ENCODE measurements around the gene WSCD2. TPM values are rescaled to one million over a fixed set of nuclear protein-coding genes. Genes with fewer than 3 reads are reported as not detected.
A peak's percentile ranks its signal among the peaks of the same experiment; 100 is the strongest.

Gene WSCD2
- total and polyA plus RNA-seq, 2 of the 4 experiments (the other 2 are of a cell fraction) = not detected

- H3K9me3 ChIP-seq (ENCODE audit: control insufficient read depth, insufficient read depth, low read length) = no peaks in the 10 kb centered on the region
- no peak overlapping the region for H2BK5ac ChIP-seq (ENCODE audit: low read depth, low read length, poor library complexity, severe bottlenecking)
- CTCF ChIA-PET = no interaction called here
- in situ Hi-C loops (cut with MboI; ENCODE audit: low sequenced_read_pairs) = no loop called here
- ATAC-seq (ENCODE audit: low read depth) = no peak
- no peaks in the 10 kb centered on the region for H4K20me1 ChIP-seq (ENCODE audit: insufficient read depth, low read length)
- H2AFZ ChIP-seq (replicated peaks; ENCODE audit: low read length, poor library complexity) = no peak overlapping the region
- intact Hi-C loops (cut with micrococcal nuclease) = no loop called here
- no peak overlapping the region for H3K27ac ChIP-seq (ENCODE audit: insufficient read depth, low read length)
- H3K4me1 ChIP-seq (ENCODE audit: control insufficient read depth, insufficient read depth, low read length) = no peaks in the 10 kb centered on the region
- no peak overlapping the region for H3K4ac ChIP-seq (ENCODE audit: low read depth, low read length)
- BruUV-seq (replicated peaks) = no TSS peak
- no peak overlapping the region for H2BK15ac ChIP-seq (ENCODE audit: low read depth, low read length)
- no peak overlapping the region for H3K56ac ChIP-seq (ENCODE audit: extremely low read depth, insufficient read depth, low read length)
- H2AK9ac ChIP-seq (replicated peaks; ENCODE audit: low read depth, low read length, poor library complexity) = no peak overlapping the region
- POLR2A ChIA-PET (ENCODE audit: unreplicated experiment) = no interaction called here
- no peak overlapping the region for H3K9ac ChIP-seq (ENCODE audit: low read depth, low read length)
- H3K36me3 ChIP-seq (ENCODE audit: control insufficient read depth, insufficient read depth, low read length) = no peaks in the 10 kb centered on the region
- no peak for DNase-seq
- no peak overlapping the region for H3K4me3 ChIP-seq (ENCODE audit: insufficient read depth, low read depth, low read length)
- no peak overlapping the region for H4K5ac ChIP-seq (ENCODE audit: low read depth, low read length)
- dilution Hi-C loops (cut with HindIII; ENCODE audit: low sequenced_read_pairs, unreplicated experiment) = no loop called here
- H3K18ac ChIP-seq (ENCODE audit: low read depth, low read length) = no peak overlapping the region
- H4K91ac ChIP-seq (ENCODE audit: insufficient read depth, low read depth, low read length) = no peak overlapping the region
- no peak overlapping the region for H3K14ac ChIP-seq (replicated peaks; ENCODE audit: low read depth, low read length)
- no peak overlapping the region for H3K4me2 ChIP-seq (ENCODE audit: low read depth, low read length)
- no peak overlapping the region for H2BK20ac ChIP-seq (ENCODE audit: low read depth, low read length)
- TF ChIP-seq MAFK (IDR thresholded peaks at IDR 0.05; ENCODE audit: low read depth, low read length) (peak; percentile 78), POLR2A (IDR thresholded peaks at IDR 0.05; ENCODE audit: low read depth, low read length) (no peak)
- H3K79me1 ChIP-seq (ENCODE audit: low read depth in 1 of 2, low read length in 2 of 2) = no peaks in the 10 kb centered on the region
- H2AK5ac ChIP-seq (ENCODE audit: low read depth, low read length) = no peak overlapping the region
- no peak overlapping the region for H3K23ac ChIP-seq (ENCODE audit: low read depth, low read length)
- H3K9me1 ChIP-seq (ENCODE audit: insufficient read depth, low read length) = no peaks in the 10 kb centered on the region
- H4K8ac ChIP-seq (ENCODE audit: low read depth in 2 of 2, low read length in 2 of 2) = no peak overlapping the region
- H2BK120ac ChIP-seq (ENCODE audit: low read depth, low read length) = no peak overlapping the region
- no CpG with 5 or more reads among the region's 2 CpGs for WGBS, 2 experiments (ENCODE audit: extremely low coverage in 2 of 2, insufficient read length in 1 of 2)
- H3K27me3 ChIP-seq (ENCODE audit: control insufficient read depth, insufficient read depth, low read length) = no peaks in the 10 kb centered on the region
Measured at GRCh38 chr12:108282160-108282559, 153.1 kb downstream of the WSCD2 start.

All from IMR-90 (cell line).